ENCODE results near the gene RBM18. TPM values are rescaled to one million over a fixed set of nuclear protein-coding genes. Genes with fewer than 3 reads are reported as not detected.

RBM18 gene
- total RNA-seq, 4 donors from 2014 or later: 8.1 to 18.8 (median 10.1) TPM

DNA sequence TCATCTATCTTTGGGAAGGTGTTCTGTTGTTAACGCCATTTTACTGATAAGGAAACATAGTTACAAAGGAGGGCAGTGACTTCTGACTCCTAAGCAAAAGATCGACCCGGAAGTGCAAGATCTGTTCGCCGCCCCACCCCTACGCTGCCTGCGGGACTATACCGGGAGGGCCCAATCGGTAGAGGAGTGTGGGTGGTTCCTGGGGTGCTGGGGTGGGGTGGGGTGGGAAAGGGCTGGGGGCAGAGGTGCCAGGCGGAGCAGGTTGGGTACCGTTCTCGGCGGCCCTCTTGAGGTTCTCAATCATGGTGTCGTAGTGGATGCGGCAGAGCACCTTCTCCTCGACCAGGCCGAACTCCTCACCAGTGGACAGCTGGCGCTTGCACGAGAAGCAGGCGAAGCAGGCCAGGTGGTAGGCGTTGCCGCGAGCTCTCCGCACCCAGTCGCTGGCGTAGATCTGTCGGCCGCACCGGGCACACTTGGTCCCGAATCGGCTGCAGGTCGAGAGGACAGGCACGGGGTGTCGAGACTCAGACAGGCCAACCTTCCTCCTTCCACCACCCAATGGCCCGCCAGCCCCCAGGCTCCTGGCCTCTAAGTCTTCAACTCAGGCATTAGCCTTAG lies 47.7 kb downstream of the RBM18 start:
- TF ChIP-seq, protein P1, sequence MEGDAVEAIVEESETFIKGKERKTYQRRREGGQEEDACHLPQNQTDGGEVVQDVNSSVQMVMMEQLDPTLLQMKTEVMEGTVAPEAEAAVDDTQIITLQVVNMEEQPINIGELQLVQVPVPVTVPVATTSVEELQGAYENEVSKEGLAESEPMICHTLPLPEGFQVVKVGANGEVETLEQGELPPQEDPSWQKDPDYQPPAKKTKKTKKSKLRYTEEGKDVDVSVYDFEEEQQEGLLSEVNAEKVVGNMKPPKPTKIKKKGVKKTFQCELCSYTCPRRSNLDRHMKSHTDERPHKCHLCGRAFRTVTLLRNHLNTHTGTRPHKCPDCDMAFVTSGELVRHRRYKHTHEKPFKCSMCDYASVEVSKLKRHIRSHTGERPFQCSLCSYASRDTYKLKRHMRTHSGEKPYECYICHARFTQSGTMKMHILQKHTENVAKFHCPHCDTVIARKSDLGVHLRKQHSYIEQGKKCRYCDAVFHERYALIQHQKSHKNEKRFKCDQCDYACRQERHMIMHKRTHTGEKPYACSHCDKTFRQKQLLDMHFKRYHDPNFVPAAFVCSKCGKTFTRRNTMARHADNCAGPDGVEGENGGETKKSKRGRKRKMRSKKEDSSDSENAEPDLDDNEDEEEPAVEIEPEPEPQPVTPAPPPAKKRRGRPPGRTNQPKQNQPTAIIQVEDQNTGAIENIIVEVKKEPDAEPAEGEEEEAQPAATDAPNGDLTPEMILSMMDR (IDR thresholded peaks at IDR 0.05; ENCODE audit: low read depth): no peak

GRCh38 chr9:122216138-122216797 lies 48.4 kb downstream of the RBM18 start:
- TF ChIP-seq, protein P1 (IDR thresholded peaks at IDR 0.05; ENCODE audit: low read depth): no peak

- TF ChIP-seq, protein P1 (IDR thresholded peaks at IDR 0.05; ENCODE audit: low read depth): no peak
These were observed 49.0 kb downstream of the RBM18 start for GRCh38 chr9:122215663-122216062.

DNA sequence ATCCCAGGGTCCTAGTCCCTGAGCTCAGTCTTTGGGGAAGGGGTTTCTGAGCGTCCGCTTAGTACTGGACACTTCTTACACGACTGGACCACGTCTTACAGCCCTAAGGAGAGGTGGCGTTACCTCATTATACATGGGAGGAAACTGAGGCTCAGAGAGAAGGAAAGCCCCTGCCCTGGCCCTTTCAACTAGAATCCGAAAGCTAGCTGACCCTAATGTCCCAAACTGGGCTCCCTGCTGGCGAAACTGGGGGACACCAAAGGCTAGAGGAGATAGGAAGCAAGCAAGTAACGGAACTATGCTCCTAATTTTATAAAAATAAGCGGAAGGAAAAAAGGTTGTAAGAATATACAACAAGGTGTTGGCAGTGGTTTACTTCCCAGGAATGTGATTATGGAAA lies 50.1 kb downstream of the RBM18 start:
- TF ChIP-seq, protein P1 (IDR thresholded peaks at IDR 0.05; ENCODE audit: low read depth): no peak

GRCh38 chr9:122213589-122214413 lies 50.8 kb downstream of the RBM18 start:
- TF ChIP-seq, protein P1 (IDR thresholded peaks at IDR 0.05; ENCODE audit: low read depth): no peak

- TF ChIP-seq, protein P1 (IDR thresholded peaks at IDR 0.05; ENCODE audit: low read depth): no peak
These were observed 51.5 kb downstream of the RBM18 start for GRCh38 chr9:122213102-122213588.
